ENCODE results near the gene TMEM134. TPM values are rescaled to one million over a fixed set of nuclear protein-coding genes. Genes with fewer than 3 reads are reported as not detected.

TMEM134 gene
- total RNA-seq, 2 experiments from 2014 or later: 26.8 to 76.9 TPM

GRCh38 chr11:67502328-67502979 is 33.4 kb upstream of the TMEM134 start:
- no TSS peak for BruUV-seq (replicated peaks)
- Histone ChIP-seq H3K9me2 (ENCODE audit: insufficient read depth, low read length) (no peaks in the 10 kb centered on the region), H3K36me3 (ENCODE audit: insufficient read depth, low read length) (peaks cover 18% of the 10 kb centered on the region; the same call in 1 of the 2 replicates), H3K4me3 (ENCODE audit: low read depth, low read length, poor library complexity, severe bottlenecking) (no peak overlapping the region), H2AFZ (ENCODE audit: low read length) (no peak overlapping the region), H3K79me2 (ENCODE audit: insufficient read depth, low read depth, low read length) (peaks cover 17% of the 10 kb centered on the region), H3K27ac (ENCODE audit: low read depth, low read length, poor library complexity, severe bottlenecking) (no peak overlapping the region), H3K4me1 (ENCODE audit: insufficient read depth, low read length, poor library complexity, severe bottlenecking) (peaks cover 31% of the 10 kb centered on the region), H3K9me3 (ENCODE audit: low read length) (no peaks in the 10 kb centered on the region), H4K20me1 (ENCODE audit: insufficient read depth, low read length) (0 out of 2 replicates have a peak, but pooled peaks cover 9% of the 10 kb centered on the region), H3K4me2 (ENCODE audit: low read length) (no peak overlapping the region)
- ChIA-PET CTCF (ENCODE audit: unreplicated experiment) (no interaction called here), POLR2A (no interaction called here)
- intact Hi-C loops (cut with micrococcal nuclease; ENCODE audit: unreplicated experiment): no loop called here
- TF ChIP-seq CTCF (conservative IDR thresholded peaks at IDR 0.05; ENCODE audit: low read length): no peak
- TF ChIP-seq EZH2phosphoT487 (IDR thresholded peaks at IDR 0.05; ENCODE audit: borderline replicate concordance, low read depth, low read length): no peak
- no peak for DNase-seq (ENCODE audit: low spot score)

- CTCF ChIA-PET (ENCODE audit: unreplicated experiment): no interaction called here
- no TSS peak for BruUV-seq (replicated peaks)
Observed at GRCh38 chr11:67501854-67502253, 32.8 kb upstream of the TMEM134 start.

More at GRCh38 chr11:67501854-67502253, 32.8 kb upstream of the TMEM134 start:
- H3K4me2 ChIP-seq (ENCODE audit: low read length): no peak overlapping the region
- H3K9me3 ChIP-seq (ENCODE audit: low read length): no peaks in the 10 kb centered on the region
- H3K4me3 ChIP-seq (ENCODE audit: low read depth, low read length, poor library complexity, severe bottlenecking): no peak overlapping the region
- intact Hi-C loops (cut with micrococcal nuclease; ENCODE audit: unreplicated experiment): no loop called here
- 0 out of 2 replicates have a peak, but pooled peaks cover 6% of the 10 kb centered on the region for H4K20me1 ChIP-seq (ENCODE audit: insufficient read depth, low read length)
- peaks cover 14% of the 10 kb centered on the region; the same call in 1 of the 2 replicates for H3K36me3 ChIP-seq (ENCODE audit: insufficient read depth, low read length)
- no peaks in the 10 kb centered on the region for H3K9me2 ChIP-seq (ENCODE audit: insufficient read depth, low read length)
- no peak overlapping the region for H3K27ac ChIP-seq (ENCODE audit: low read depth, low read length, poor library complexity, severe bottlenecking)
- peaks cover 25% of the 10 kb centered on the region for H3K4me1 ChIP-seq (ENCODE audit: insufficient read depth, low read length, poor library complexity, severe bottlenecking)
- POLR2A ChIA-PET: no interaction called here
- no peak for DNase-seq (ENCODE audit: low spot score)
- H2AFZ ChIP-seq (ENCODE audit: low read length): no peak overlapping the region
- TF ChIP-seq EZH2phosphoT487 (IDR thresholded peaks at IDR 0.05; ENCODE audit: borderline replicate concordance, low read depth, low read length): no peak
- no peak for TF ChIP-seq CTCF (conservative IDR thresholded peaks at IDR 0.05; ENCODE audit: low read length)
- peaks cover 11% of the 10 kb centered on the region for H3K79me2 ChIP-seq (ENCODE audit: insufficient read depth, low read depth, low read length)

All from OCI-LY7 (cell line).